ENCODE results near the gene OSBP2.

OSBP2 gene

DNA sequence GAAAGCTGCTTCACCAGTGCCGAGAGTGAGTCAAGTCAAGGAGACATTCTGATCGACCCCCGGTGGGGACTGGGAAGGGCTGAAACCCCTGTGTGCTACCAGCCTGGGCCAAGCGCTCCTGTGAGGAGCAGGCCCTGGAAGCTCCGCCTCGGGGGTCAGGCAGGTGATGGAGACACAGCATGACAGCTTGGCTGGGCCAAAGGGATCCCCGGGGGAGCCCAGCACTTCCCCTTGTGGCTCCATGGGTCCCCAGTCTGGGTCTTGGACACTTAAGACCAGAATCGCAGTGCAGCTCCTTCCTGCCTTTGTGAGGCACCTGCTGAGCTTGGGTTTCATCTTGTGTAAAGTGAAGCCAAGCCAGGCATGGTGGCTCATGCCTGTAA lies 184.7 kb downstream of the OSBP2 start:
- TF ChIP-seq ZNF565 (CRISPR knock-in tag; conservative IDR thresholded peaks at IDR 0.05; ENCODE audit: low read depth): no peak
- no peak for TF ChIP-seq BACH2 (CRISPR knock-in tag; IDR thresholded peaks at IDR 0.05; ENCODE audit: borderline replicate concordance)
- TF ChIP-seq, protein P1, sequence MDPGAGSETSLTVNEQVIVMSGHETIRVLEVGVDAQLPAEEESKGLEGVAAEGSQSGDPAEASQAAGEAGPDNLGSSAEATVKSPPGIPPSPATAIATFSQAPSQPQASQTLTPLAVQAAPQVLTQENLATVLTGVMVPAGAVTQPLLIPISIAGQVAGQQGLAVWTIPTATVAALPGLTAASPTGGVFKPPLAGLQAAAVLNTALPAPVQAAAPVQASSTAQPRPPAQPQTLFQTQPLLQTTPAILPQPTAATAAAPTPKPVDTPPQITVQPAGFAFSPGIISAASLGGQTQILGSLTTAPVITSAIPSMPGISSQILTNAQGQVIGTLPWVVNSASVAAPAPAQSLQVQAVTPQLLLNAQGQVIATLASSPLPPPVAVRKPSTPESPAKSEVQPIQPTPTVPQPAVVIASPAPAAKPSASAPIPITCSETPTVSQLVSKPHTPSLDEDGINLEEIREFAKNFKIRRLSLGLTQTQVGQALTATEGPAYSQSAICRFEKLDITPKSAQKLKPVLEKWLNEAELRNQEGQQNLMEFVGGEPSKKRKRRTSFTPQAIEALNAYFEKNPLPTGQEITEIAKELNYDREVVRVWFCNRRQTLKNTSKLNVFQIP (CRISPR knock-in tag; IDR thresholded peaks at IDR 0.05; ENCODE audit: borderline replicate concordance, low read depth): no peak
- no peak for TF ChIP-seq GLIS3 (CRISPR knock-in tag; IDR thresholded peaks at IDR 0.05)
- no peak for TF ChIP-seq ISL1 (CRISPR knock-in tag; IDR thresholded peaks at IDR 0.05)
- TF ChIP-seq ARNTL (CRISPR knock-in tag; IDR thresholded peaks at IDR 0.05; ENCODE audit: borderline replicate concordance, low read depth): no peak
- no peak for TF ChIP-seq ESRRG (CRISPR knock-in tag; IDR thresholded peaks at IDR 0.05)
- no peak for TF ChIP-seq ZFP30 (CRISPR knock-in tag; IDR thresholded peaks at IDR 0.05)
- no peak for TF ChIP-seq OSR1 (CRISPR knock-in tag; IDR thresholded peaks at IDR 0.05)
- TF ChIP-seq ZC3H10 (CRISPR knock-in tag; IDR thresholded peaks at IDR 0.05): no peak
- no peak for TF ChIP-seq TOX (CRISPR knock-in tag; IDR thresholded peaks at IDR 0.05; ENCODE audit: borderline replicate concordance)
- TF ChIP-seq, protein P2, sequence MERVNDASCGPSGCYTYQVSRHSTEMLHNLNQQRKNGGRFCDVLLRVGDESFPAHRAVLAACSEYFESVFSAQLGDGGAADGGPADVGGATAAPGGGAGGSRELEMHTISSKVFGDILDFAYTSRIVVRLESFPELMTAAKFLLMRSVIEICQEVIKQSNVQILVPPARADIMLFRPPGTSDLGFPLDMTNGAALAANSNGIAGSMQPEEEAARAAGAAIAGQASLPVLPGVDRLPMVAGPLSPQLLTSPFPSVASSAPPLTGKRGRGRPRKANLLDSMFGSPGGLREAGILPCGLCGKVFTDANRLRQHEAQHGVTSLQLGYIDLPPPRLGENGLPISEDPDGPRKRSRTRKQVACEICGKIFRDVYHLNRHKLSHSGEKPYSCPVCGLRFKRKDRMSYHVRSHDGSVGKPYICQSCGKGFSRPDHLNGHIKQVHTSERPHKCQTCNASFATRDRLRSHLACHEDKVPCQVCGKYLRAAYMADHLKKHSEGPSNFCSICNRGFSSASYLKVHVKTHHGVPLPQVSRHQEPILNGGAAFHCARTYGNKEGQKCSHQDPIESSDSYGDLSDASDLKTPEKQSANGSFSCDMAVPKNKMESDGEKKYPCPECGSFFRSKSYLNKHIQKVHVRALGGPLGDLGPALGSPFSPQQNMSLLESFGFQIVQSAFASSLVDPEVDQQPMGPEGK (CRISPR knock-in tag; IDR thresholded peaks at IDR 0.05; ENCODE audit: borderline replicate concordance): no peak
- no peak for TF ChIP-seq ZFP3 (CRISPR knock-in tag; IDR thresholded peaks at IDR 0.05)
- no peak for TF ChIP-seq CSDC2 (CRISPR knock-in tag; IDR thresholded peaks at IDR 0.05)
- TF ChIP-seq RARB (CRISPR knock-in tag; IDR thresholded peaks at IDR 0.05): no peak
- TF ChIP-seq TCF4 (CRISPR knock-in tag; IDR thresholded peaks at IDR 0.05; ENCODE audit: borderline replicate concordance): no peak
- no peak for TF ChIP-seq SNAI2 (CRISPR knock-in tag; IDR thresholded peaks at IDR 0.05)
- TF ChIP-seq ZNF70 (CRISPR knock-in tag; IDR thresholded peaks at IDR 0.05): no peak
- TF ChIP-seq, protein P3, sequence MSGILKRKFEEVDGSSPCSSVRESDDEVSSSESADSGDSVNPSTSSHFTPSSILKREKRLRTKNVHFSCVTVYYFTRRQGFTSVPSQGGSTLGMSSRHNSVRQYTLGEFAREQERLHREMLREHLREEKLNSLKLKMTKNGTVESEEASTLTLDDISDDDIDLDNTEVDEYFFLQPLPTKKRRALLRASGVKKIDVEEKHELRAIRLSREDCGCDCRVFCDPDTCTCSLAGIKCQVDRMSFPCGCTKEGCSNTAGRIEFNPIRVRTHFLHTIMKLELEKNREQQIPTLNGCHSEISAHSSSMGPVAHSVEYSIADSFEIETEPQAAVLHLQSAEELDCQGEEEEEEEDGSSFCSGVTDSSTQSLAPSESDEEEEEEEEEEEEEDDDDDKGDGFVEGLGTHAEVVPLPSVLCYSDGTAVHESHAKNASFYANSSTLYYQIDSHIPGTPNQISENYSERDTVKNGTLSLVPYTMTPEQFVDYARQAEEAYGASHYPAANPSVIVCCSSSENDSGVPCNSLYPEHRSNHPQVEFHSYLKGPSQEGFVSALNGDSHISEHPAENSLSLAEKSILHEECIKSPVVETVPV (CRISPR knock-in tag; IDR thresholded peaks at IDR 0.05): no peak
- TF ChIP-seq, protein P4, sequence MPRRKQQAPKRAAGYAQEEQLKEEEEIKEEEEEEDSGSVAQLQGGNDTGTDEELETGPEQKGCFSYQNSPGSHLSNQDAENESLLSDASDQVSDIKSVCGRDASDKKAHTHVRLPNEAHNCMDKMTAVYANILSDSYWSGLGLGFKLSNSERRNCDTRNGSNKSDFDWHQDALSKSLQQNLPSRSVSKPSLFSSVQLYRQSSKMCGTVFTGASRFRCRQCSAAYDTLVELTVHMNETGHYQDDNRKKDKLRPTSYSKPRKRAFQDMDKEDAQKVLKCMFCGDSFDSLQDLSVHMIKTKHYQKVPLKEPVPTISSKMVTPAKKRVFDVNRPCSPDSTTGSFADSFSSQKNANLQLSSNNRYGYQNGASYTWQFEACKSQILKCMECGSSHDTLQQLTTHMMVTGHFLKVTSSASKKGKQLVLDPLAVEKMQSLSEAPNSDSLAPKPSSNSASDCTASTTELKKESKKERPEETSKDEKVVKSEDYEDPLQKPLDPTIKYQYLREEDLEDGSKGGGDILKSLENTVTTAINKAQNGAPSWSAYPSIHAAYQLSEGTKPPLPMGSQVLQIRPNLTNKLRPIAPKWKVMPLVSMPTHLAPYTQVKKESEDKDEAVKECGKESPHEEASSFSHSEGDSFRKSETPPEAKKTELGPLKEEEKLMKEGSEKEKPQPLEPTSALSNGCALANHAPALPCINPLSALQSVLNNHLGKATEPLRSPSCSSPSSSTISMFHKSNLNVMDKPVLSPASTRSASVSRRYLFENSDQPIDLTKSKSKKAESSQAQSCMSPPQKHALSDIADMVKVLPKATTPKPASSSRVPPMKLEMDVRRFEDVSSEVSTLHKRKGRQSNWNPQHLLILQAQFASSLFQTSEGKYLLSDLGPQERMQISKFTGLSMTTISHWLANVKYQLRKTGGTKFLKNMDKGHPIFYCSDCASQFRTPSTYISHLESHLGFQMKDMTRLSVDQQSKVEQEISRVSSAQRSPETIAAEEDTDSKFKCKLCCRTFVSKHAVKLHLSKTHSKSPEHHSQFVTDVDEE (CRISPR knock-in tag; IDR thresholded peaks at IDR 0.05): no peak
- ATAC-seq: no peak

DNA sequence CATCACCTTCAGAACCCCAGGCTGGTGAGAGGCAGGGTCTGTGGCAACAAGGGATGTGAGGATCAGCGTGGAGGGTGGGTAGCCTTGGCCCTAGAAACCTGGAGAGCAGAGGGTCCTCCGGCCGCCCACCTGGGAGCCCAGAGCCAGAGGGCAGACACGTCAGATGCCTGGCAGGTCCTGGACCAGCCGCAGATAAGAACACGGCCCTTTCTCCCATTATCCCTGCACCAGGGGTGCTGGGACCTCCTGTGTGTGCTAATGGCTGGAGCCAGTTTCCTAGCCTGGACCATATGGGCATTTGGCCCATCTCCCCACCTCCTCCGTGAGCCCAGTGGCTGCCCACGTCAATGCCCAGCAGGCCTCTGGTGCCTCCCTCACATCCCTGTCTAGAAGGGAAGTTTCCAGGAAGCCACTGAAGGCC lies 185.5 kb downstream of the OSBP2 start:
- TF ChIP-seq, protein P5, sequence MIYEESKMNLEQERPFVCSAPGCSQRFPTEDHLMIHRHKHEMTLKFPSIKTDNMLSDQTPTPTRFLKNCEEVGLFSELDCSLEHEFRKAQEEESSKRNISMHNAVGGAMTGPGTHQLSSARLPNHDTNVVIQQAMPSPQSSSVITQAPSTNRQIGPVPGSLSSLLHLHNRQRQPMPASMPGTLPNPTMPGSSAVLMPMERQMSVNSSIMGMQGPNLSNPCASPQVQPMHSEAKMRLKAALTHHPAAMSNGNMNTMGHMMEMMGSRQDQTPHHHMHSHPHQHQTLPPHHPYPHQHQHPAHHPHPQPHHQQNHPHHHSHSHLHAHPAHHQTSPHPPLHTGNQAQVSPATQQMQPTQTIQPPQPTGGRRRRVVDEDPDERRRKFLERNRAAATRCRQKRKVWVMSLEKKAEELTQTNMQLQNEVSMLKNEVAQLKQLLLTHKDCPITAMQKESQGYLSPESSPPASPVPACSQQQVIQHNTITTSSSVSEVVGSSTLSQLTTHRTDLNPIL (CRISPR knock-in tag; IDR thresholded peaks at IDR 0.05; ENCODE audit: low read depth): no peak
- TF ChIP-seq ISL1 (CRISPR knock-in tag; IDR thresholded peaks at IDR 0.05) (no peak), ZFP30 (CRISPR knock-in tag; IDR thresholded peaks at IDR 0.05) (no peak), ESRRG (CRISPR knock-in tag; IDR thresholded peaks at IDR 0.05) (no peak), ZNF8 (CRISPR knock-in tag; IDR thresholded peaks at IDR 0.05) (no peak)
- TF ChIP-seq, protein P2 (CRISPR knock-in tag; IDR thresholded peaks at IDR 0.05; ENCODE audit: borderline replicate concordance): no peak
- no peak for ATAC-seq

Data from SK-N-SH treated with all-trans-retinoic acid at 6 μM for 48 hours (cell line).